HG03378 (cell line): ENCODE measurements around the gene ENPP6.
"Not testable (repeated sequence)": the region's sequence is repeated elsewhere in the genome, so short reads cannot be mapped to it uniquely, and the experiment has no call there.

Source experiments
- ATAC-seq: cut with Tn5 transposase; IDR thresholded peaks from one replicate; pipeline ENCODE4 v1.9.1; 2021; ENCODE audit warnings: mild to moderate bottlenecking, moderate library complexity; ENCODE audit not compliant: unreplicated experiment

The ENPP6 gene

GRCh38 chr4:184150102-184150839 lies 67.4 kb downstream of the ENPP6 start:
- ATAC-seq, result no peak

GRCh38 chr4:184148738-184149637 lies 68.7 kb downstream of the ENPP6 start:
- ATAC-seq, result no peak

DNA sequence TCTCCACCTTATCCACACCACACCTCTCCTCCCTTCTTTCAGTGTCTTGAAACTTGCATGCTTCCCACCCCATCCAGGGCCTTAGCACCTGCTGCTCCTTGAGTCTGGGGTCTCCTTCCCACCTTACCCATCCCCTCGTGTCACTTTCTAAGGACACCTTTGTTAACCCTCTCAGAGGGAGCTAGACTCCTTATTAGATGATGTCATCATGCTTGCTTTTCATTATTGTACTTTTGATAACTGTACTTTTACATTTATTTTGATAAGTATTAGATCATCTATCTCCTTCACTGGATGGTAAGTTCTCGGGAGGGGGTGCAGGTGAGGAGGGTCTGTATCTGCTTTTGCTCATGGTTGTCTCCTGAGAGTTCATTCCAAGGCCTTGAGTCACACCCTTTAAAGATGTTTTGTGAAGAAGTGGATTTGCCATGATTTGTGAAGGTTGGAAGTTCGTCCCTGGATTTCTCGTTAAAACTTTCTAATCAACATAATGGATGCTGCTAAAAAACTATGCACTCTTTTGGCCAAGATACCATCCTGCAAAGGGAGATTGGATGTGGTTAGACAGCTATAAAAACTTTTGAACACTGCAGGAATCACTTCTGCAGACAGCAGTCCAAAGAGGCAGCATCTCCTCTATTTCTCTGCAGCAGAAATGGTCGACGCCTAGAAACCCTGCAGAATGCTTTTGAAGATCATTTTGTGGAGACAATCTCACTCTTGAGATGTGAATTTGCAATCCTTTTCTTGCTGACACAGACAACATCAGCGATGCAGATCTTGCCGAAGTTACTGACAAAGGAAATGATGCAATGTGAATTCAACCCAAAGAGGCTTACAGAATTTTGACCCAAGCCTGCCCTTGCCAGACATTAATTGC lies 69.6 kb downstream of the ENPP6 start:
- no peak for ATAC-seq

GRCh38 chr4:184146951-184147350 lies 70.7 kb downstream of the ENPP6 start:
- no peak for ATAC-seq

DNA sequence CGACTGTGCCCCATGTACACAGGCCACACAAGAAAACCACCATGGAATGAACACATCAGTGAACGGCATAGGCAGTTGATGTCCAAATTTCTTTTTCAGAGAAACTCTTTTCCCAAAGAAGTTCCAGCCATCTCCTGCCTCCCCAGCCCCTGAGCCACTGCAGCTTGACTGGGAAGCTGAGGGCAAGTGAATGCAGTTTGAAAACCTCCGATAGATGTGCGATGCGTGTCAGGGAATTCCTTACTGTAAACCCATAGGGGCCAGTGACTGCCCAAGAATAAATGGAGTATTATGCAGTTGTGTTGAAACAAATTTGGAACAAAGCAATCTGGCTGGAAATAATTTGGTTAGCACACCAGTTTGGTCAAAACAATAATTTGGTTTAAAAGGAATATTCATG lies 72.1 kb downstream of the ENPP6 start:
- no peak for ATAC-seq

- no peak for ATAC-seq
Measured at GRCh38 chr4:184143770-184144564, 73.7 kb downstream of the ENPP6 start.

- no peak for ATAC-seq
Measured at GRCh38 chr4:184142121-184143000, 75.3 kb downstream of the ENPP6 start.

- not testable (repeated sequence) for ATAC-seq
Measured at GRCh38 chr4:184140901-184141300, 76.8 kb downstream of the ENPP6 start.

DNA sequence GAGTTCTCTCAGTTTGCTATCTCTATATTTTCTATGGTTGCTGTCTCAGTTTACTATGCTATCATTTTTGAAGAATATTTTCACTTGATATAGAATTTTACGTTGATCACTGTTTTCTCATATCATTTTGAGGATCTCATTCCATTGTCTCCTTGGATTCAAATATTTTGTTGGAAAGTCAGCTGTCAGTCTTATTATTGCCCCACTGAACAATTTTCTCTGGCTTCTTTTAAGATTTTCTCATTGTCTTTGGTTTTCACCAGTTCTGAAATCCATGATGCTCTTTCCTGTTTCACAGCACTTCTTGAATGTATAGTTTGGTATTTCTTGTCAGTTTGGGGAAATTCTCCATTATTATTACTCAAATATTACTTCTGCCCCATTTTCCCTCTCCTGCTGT lies 81.1 kb downstream of the ENPP6 start:
- no peak for ATAC-seq

GRCh38 chr4:184126800-184127199 lies 90.9 kb downstream of the ENPP6 start:
- ATAC-seq, result no peak

DNA sequence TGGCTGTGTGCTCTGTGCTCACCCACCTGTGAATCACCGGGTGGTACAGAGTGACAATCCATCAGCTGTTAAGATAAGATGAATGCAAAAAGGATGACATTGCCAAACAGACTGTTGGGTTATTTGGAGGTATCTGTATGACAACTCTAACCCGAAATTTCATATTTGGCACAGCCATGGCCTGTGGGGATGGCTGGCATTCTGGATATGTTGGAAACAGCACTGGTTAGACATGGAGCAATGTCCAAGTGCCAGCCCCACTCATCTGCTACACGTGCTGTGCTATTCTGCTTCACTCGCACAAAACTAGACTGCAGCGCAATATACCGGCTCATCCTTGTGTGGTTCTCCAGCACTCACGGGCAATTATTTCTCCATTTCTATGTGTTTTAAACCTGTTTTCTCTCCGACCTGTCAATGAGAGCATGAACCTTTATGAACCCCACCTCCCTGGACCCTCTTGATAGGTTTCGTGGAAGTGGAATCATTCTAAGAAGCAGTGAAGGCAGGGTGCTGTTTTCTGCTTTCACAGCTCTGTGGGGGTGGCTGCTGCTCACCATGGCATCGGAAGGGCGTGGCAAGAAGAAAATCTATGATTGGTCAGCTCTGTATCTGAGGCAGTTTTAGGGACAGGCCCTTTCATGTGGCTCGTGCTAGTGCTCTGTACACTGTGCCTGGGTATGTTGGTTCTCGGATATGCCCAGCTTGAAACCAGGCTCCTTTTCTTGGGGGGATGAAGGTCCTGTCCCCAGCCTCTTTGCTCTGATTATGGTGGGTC lies 94.9 kb downstream of the ENPP6 start:
- no peak for ATAC-seq

DNA sequence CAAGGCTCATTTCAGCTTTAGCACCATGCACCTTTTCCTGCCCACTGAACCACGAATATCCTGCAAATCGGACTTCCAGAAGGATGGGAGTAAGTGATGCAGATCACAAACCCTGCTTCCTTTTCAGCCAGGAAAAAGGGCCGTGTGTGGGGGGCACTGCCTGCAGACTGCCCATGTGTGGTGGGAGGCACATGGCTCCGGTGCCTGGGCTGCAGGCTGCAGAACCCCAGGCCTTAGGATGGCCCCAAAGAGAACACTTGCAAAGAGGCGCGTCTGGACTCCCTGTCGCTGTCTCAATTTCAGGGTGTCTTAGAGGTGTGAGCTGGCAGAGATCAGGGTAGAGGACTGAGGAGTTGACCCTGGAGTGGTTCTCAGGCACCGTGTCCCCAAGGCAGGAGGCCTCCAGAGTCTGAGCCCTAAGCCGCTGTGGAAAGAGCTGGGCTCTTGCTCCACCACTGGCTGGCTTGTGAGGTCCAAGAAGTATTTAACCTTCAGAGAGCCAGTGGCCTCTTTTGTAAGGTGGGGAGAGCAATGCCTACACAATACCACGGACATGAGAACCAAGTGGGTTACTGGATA lies 97.0 kb downstream of the ENPP6 start:
- ATAC-seq, result no peak

DNA sequence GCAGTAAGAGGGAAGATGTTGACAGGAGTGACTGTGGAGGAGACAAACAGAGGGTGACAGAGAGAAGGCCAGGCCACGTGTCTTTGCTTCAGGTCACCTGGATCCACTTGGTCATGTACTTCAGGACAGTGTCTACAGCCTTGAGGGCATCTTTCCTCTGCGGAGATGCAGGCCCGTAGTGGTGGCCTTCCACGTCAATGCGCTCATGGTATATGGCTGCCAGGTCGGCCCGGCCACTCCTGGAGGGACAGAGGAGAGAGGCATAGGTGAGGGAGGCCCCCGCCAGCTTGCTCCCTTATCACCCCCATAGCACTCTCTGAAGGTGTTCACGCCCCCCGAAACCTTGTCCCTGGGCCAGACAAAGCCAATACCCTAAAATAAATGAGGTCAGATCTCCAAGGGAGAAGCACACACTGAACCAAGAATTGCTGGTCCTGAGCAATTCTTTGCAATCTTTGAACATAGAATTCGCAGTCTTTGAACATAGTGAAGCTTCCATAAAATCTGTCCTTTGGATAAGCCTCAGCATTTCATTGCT lies 99.9 kb downstream of the ENPP6 start:
- ATAC-seq, result no peak

DNA sequence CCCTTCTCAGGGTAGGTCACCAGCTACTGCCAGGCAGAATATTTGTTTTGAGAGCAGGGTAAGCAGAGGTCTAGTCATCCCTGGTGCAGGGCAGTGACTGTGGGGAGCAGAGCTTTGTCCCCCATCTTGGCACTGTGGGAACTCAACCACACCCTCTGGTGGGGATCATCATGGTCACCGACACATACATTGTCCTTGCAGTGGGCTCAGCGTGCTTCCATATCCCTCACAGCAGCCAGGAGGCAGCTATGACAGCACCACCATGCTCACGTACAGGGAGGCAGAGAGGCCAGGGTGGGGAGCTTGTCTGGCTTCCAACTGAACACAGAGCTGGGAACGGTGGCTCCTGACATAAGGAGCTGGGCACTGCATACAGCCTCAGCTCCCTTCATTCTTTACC lies 102.3 kb downstream of the ENPP6 start:
- no peak for ATAC-seq

DNA sequence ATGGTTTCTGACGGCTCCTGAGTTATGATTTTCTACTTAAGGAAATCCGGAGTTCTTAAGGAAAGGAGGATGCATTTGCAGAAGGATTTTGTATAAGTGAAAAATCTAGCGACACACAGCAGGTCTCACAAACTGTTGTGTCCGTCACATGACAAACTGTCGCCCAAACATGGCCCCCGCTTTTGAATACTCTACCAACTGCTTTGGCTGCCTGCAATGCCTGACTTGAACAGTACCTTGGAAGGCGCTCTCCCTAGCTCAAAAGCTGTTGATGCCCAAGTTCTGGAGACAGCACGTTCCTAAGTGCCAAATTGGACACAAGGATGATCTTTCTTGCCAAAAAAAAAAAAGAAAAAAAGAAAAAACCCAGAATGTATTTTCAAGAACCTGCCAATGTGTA lies 103.2 kb downstream of the ENPP6 start:
- ATAC-seq, result no peak

DNA sequence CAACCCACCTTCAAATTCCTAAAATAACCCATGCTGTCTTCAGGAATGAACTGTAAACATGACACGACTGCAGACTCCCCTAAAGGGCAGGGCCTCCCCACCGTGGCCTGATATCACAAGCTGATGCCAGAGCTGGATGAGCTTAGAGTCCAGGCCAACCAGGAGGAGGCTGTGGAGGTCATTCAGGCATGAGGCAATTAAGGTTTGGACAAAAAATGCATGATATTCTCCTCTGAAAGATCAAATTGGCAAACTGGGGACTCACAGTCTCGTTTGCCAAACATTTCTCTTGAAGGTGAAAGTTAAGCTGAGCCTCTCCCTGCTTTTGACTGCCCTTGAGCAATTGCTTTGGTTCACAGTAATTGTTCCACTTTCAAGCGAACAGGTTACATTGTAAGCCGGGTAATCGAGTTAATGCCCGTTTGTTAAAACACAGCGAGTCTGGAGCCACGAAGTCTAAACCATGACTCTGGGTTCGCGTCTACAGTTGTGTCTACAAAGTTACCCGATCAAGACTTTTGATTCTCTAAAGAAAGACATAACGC lies 105.6 kb downstream of the ENPP6 start:
- ATAC-seq, result no peak

DNA sequence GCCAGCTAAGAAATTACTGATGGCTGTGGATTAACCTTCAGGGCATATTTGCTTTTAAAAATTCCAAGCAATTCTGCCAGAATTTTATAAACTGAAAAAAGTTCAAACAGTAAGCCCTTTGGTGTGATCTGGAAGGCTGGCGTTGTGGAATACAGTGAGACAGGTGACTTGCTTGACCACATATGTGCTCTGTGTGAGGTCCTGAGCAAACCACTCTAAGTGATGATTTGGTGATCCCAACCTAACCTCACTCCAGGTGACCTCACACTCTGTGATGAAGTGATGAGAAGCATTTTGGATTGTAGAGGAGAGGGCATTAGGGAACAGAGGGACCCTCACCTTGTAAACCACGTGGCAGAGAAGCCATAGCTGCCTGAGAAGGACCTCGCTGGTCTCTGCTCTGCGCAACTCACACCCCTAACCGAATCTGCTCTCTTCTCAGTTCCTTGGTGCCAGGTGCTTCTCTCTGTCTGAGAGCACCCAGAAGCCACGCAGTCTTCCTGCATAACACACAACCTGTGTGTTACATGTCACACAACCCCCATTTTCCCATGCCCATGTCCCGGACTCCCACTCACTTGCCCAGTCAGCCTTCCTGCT lies 106.3 kb downstream of the ENPP6 start:
- no peak for ATAC-seq
